ENCODE data around the gene POLD2.
A peak's percentile ranks its signal among the peaks of the same experiment; 100 is the strongest.

POLD2 gene

DNA sequence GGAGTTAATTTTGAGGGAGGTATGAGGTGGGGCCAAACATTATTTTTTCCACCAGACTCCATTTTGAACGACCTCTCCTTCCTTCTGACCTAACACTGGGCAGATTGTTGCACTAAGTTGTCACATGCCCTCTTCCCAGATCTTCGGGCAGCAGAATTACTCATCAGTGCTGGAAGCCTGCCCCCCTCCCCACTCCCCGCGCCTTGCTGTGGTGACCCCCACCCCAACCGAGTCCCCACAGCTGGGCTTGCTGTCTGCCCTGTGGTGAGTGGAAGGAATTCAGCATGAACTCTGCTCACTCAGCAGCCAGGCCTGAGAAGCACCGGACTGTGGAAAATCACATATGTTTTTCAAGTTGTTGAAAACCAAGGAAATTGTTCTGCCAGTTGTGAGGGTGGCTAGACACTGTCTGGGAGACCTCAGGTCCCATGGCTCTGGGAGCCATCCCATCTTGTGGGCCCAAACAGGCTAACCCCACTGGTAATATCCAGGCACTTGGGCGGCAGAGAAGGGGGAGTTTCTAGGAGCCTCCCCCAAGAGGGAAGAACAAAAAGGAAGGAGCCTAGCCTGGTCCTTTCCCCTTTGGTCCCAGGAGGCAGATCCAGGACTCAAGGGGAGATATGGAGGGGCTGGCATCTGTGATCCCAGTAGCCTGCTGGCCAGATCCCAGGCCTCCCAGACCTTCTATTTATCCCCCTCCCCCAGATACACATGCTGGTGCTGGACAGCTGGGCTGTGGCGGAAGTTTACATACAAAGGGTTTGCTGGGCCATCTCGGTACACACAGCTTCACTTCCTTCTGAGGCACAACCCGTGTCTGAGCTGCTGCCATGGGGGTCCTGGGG, 22.7 kb downstream of the POLD2 start:
- no peak for DNase-seq

DNA sequence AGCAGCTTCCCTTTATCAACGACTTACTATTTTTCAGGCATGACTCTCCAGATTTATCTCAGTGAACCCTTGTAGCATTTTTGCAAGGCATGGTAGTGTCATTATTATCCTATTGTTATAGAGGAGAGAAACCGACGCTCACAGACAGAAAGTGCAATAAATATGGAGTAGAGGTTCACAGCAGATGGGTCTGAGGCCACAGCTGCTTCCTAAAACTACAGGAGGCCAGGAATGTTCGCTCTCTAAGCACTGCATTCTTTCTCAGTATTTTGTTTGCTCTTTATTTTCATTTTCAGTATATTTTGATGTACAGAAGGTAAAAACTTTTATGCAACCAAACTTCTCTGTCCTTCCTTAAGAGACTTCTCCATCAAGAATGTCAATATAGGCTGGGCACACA, 23.7 kb downstream of the POLD2 start:
- DNase-seq, result no peak

DNA sequence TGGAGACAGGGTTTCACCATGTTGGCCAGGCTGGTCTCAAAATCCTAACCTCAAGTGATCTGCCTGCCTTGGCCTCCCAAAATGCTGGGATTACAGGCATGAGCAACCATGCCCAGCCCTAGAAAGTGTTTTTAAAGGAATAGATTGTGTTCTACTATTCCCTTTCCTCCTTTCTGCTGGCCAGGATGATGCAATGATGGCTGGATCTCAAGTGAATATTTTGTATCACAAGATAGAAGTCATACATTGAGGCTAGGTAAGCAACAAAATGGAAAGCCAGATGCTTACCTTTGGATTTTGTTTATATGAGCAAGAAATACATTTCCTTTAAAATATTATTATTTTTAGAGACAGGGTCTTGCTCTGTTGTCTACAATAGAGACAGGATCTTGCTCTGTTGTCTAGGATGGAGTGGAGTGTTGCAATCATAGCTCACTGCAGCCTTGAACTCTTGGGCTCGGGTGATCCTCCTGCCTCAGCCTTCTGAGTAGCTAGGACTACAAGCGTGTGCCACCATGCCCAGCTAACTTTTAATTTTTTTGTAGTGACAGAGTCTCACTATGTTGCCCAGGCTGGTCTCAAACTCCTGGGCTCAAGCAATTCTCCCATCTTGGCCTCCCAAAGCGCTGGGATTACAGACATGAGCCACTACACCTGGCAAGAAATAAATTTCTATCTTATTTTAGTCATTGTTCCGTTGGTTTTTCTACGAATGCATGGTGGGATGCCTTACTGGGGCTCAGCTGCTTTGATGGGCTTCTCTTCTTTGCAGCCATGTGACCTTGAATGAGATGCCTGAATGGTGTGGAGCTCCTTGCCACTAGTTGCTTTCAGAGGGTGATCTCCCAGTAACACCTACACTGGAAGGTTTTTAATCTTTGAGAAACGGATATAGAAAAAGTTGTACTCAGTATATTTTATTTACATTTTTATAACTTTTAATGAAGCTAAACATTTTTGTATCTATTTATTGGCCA, 25.0 kb downstream of the POLD2 start:
- no peak for DNase-seq

DNA sequence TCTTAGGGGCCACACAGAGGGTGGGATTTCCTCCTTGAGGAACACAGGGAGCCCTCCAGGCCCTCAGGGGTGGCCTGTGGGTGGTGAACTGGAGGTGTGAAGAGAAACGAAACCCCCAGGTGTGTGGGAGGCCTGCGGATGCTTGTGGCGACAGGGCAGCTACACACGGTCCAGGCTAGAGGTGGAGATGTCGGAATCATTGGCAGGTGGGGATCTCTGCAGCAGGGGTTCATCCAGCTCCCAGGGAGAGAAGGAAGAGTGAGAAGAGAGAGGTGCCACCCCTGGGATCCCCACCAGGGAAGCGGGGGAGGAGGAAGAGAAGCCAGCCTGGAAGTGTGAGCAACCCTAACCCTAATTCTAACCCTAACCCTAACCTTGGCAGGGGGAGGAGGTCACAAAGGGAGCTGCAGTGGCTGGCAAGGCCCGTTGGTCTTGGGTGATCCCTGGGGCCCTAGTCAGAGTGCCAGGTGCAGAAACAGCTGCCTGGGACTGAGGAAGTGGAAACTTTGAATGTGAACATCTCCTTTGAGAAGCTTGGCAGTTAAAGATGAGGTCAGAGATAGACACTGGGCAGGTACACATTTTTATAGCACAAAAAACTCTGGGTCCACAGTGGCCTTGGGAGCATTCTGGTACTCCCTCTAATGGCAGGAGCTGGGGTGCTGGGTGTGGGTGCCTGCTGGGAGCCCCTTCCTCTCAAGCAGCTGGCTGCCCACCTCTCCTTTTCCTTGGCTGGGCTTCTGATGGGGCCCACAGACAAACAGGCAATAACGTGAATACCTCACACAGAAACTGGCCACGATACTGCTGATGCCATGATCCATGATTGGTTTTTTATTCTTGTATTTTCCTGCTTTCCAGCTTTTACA, 26.1 kb downstream of the POLD2 start:
- DNase-seq, result no peak

DNA sequence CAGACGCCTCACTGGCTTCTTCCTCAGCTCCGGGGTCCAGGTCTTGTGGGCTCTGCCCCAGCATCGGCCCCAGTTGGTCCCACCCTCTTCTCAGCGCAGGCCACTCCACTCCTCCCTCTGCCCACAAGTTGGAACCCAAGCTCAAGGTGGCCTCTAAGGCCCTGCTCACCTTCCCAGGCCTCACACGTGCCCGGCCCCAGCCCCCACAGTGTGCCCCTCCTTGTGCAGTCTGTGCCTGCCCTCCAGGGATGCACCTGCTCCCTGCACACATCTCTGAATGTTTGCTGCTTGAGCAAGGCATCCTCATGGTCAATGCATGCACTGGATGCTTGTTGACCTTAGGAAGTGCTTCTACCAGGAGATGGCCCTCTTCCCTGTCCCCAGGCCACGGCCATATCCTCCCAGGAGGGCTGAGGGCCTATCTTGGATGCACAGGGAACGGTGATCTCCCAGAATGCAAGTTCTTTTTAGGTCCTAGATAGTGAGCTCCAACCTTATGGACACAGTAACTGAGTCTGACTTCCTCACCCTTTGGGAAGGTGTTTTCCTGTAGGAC, 26.9 kb downstream of the POLD2 start:
- no peak for DNase-seq

DNA sequence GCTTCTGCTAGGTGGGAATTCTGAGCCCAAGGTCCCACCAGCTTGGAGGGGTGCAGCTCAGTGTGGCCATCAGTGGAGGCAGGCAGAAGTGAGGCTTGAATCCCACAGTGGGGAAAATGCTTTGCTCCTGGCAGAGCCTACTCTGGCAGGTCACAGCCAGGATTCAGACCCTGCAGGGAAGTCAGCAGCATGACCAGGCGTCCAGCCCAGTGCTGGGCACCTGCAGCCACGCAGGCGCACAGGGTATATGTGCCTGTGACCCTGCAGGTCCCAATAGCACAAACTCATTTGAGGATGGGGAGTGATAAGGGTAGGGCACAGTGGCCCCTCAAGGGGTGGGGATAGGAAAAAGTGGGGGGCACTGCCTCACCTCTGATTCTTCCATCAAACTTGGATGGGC, 27.6 kb downstream of the POLD2 start:
- no peak for DNase-seq

DNA sequence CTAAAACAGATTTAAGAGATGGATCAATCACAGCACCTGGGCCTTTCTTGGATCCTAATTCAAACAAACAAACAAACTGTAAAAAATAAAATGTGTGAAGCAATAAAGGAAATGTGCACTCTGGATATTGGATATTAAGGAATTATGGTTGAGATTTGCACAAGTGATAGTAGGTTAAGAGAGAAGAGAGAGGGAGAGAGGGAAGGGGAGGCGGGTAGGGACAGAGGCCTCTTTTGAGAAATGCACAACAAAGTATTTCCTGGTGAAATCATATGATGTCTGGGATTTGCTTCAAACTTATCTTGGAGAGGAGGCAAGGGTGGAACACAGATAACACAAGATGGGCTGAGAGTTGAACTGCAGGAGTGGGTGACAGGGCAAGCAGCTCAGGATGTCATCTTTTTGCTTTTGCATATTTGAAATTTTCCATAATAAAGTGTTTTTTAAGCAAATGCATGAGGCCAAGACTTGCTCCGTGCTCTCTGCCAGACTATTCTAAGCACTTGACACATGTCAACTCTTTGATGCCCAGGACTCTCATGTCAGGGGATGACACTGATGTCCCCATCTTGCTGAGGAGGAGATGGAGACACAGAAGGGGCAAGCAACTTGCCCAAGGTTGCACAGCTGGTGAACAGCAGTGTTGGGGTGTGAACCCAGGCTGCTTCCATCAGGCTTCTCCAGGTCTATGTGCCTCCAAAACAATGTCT, 28.3 kb downstream of the POLD2 start:
- DNase-seq, result no peak

DNA sequence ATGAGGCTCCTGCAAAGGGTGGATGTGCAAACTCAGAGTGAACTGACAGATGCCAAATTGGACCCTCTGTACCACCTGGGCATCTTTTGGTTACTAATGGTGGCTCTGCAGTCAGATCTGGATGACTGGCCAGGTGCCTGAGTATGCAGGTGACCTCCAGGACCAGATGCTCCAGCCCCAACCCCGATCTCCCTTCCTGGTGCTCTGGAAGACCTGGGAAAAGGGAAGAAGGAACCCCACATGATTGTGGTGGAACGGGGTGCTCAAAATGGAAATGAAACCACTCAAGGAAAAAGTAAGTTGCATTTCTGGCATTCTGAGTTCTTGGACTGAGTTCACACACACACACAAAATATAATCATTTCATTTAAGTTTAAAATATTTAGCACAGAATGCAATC, 29.0 kb downstream of the POLD2 start:
- no peak for DNase-seq

DNA sequence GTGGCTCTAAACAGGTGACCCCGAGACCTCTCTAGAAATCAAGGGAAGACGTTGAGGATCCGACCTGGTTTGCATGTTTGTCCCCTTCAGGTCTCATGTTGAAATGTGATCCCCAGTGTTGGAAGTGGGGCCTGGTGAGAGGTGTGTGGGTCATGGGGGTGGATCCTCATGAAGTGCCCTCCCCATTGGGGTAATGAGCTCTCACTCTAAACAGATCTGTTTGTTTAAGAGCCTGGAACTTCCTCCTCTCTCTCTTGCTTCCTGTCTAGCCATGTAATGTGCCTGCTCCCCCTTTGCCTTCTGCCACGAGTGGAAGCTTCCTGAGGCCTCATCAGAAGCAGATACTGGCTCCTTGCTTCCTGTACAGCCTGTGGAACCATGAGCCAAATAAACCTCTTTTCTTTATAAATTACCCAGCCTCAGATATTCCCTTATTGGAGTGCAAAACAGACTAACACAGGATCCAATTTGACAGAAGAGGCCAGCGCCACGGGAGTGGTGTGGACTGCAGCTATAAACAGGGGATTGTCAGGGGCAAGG, 30.2 kb downstream of the POLD2 start:
- no peak for DNase-seq

DNA sequence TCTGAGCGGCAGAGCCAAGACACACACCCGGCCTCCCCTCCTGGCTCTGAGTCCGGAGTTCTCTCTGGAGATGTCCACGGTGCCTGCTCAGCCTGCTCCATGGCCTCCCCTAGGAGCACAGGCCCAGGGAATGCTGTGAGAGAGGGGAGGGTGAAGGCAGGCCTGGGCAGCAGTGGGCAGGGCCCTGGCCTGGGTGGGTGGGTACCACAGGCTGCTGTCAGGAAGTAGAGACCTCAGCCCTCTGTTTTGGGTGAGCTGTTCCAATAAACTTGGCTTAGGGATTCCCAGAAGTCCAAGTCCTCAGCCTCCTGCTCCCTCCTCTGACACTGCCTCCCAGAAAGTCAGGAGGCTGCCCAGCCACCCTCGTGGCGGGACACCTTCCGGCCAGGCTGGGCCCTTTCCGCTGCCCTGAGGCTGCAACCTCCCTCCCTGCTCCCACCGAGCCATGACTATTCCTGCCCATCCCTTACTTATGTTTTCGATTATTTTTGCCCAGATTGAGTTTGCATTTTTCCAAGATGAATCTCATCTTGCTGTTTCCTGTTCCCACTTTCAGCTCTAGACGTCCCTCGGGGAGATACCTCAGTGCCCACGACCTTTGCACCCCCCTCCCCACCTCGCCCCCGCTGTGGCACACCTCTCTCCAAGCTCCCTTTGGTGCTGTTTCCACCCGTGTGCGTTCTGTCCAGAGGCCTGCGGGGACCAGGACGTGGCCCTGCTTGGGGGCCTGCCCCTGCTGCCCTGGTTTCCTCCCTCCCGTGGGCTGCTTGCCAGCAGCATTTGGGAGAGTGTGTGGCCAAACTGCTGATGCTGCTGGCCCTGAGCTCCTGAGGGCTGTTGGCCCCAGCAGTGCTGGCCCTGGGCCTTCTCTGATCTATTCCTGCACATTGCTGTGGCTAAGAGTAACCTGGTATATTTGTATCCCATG, 35.2 kb downstream of the POLD2 start:
- DNase-seq, result no peak

DNA sequence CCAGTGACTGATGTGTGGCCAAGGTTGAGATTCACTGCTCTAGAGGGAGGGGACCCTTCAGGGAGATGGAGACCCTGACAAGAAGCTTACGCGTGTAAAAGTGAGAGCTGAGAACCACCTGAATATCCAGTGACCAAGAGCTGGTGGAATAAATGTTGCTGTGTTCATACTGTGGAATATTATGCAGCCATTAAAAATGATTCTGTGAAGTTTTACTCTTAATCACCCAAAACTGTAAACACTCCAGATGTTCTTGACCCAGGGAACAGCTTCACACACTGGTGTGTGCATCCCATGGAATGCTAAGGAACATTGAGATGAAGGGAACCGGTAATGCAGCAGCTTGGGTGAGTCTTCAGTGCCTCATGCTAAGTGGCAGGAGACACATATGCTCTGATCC, 36.7 kb downstream of the POLD2 start:
- no peak for DNase-seq

DNA sequence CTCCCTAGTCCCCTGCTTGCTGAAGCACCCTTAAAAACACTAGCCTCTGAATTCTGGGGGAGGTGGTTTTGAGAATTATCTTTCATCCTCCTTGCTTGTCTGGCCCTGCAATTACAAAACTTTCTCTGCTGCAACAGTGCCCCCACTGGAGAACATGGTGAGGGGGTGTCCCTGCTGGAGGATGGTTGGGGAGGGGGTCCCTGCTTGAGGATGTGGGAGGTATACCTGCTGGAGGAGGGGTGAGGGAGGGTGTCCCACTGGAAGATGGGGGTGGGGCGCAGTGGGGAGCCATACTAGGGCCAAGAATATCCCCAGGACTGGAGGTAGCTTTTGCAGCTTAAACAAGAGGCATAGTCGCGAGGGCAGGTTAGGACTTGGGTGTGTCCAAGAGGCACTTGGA, 37.8 kb downstream of the POLD2 start:
- DNase-seq, result no peak

DNA sequence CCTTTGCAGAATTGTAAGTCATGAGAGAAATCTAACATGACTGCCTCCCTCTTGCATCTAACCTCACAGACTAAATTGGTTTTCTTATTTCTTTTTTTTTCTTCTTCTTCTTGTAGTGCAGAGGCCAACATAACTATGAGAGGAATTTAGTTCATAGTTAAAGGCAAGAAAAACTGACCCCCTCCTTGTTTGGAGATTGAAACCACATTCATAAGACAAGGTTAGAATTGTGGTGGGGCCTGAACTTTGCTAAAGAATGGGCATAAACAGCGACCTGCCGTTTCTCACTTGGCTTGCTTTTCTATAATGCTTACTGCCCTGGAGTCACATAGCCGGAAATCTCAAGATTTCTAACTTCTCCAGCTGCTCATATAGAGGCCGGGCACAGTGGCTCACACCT, 38.6 kb downstream of the POLD2 start:
- no peak for DNase-seq

DNA sequence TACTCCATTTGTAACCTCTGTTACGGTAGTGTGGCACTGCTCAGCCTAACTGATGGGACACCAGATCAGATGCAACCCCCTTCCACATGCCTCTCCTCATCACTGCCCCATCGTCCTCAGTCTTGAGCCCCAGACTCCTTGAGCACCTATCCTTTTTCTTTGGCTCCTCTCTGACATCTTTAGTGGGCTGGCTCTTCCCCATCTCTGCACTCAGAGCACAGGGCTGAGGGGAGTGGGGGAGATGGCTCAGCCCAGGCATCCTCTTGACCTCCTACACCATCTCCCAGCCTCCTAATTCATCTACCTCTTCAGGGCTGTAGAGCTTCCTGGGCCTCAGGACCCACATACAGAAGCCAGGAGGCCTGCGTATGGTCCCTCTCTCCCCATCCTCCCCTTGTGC, 39.6 kb downstream of the POLD2 start:
- DNase-seq, result no peak

DNA sequence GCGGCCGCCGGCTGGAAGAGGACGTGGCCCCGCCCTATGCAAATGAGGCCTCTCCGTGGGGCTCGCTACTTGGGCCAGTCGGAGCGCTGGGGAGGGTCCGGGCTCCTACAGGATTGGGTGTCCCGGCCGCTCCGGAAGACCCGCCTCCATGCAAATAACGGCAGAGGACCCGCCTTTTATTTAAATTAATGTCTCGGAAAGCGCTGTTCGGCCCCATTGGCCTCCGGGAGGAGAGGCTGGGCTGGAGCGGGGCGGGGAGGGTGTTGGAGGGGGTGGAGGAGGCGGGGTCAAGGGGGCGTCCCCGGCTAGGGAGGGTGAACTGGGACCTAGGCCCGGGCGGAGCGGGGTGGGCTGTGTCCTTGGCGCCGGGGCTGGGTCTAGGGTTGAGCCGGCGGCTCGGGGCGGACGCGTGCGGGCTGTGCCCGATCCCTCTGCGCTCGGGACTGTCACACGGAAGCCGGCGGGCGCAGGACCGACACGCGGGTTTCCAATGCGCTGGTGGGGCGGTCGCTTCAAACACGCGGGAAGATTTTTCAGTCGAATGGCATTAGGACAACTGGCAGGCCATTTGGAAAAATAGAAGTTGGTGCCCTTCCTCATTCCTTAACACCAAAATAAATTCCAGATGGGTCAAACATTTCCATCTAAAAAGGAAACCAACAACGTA, 40.7 kb downstream of the POLD2 start:
- DNase-seq, result peak; percentile 99

DNA sequence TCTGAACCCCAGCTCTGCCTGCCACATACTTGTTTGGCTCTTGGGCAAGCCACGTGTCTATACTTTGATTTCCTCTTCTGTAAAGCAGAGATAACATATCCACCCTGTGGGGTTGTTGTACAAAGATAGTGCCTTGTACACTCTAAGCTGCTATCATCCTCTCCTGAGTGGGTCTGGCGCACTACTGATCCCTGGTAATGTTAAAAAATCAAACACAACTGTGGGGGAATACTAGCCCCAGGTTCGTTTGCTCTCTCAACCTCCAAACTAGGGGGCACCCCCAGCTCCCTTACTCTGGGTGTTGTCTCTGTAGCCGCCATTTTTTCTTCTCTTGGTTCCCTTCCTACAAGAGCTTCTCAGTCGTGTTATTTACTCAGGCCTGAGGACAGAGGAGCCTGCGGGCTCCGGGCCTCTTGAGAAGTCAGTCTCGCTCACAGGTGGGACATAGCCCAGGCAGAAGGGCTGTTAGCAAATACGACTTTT, 42.0 kb downstream of the POLD2 start:
- DNase-seq, result no peak

DNA sequence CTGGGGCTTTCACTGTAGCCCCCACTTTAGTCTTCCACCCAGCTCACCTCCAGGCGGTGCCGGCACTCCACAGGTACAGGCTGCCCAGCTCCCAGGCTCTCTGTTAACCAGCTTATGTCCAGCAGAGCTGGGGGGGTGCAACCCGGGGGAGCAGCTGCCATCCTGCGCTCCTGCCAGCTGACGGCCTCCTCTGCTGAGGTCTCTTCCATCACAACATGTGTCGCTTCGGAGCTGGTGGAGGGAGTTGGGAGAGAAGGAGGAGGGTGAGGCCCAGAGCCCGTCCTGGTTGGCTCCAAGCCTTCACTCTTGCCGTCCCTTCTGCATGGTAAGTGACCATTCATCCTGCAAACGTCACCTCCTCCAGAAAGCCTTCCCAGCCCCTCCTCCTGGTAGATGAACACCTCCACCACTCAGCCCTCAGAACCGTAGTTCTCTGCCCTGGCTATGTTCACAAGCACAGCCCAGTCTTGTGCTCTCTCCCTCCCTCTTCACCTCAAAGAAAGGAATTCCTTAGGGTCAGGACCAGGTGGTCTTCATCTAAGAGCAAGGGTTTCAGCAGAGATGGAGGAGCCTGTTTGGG, 42.6 kb downstream of the POLD2 start:
- DNase-seq, result no peak

DNA sequence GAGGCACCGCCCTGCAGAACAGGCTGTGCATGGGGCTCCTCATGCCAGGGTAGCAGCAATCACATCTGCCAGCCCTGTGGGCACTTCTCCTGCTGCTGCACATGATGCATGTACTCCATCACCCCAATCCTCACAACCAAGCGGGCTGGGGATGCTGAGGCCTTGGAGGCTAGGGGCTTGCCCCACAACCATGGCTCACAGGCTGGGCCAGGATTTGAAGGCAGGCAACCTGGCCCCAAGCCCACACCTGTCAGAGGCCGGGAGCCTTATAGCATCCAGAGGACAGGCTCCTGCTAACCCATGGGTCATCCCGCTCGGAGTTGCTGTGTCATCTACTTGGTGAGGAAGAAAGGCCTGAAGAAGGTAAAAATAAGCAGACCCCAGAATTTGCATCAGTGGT, 43.2 kb downstream of the POLD2 start:
- no peak for DNase-seq

DNA sequence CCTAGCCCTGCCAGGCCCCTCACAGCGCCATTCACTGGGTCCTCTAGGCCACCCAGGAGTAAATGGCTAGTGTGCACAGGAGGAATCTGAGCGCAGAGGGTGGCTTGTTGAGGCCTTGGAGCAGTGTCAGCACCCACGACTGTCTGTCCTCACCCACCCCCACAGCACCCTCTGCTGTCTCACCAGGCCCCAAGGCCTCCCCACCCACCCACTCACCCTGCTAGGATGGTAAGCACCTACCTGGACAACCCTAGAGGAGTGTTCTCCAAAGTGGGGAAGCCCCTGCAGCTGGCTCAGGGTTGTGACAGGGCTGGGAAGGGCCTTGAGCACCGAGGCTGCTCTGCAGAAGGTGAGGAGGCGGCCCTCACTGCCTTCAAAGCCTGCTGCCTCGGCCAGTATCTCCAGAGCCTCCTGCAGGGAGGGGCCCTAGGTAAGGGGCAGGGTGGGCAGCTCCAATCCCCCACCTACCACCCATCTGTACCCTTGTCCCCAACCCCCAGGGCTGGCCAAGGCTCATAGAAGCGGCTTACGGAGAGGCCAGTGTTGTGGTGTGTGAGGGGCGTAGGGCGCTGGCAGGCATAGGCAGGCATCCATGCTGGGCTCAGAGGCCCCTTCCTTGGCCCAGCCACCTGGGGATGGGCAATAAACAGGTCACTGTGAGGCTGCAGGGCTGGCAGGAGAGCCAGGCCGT, 43.9 kb downstream of the POLD2 start:
- DNase-seq, result no peak

Measured in NCI-H345 (cell line).